PC-9 (cell line): ENCODE results near the gene NME7. TPM values are rescaled to one million over a fixed set of nuclear protein-coding genes. Genes with fewer than 3 reads are reported as not detected.
A peak's percentile ranks its signal among the peaks of the same experiment; 100 is the strongest.

Experiments used
- BruUV-seq: library from RNA; stranded (reverse); fragments of 400-500 nt; replicated peaks from 2 replicates; lab custom pipeline; 2021; lab: Mats Ljungman, UMichigan
- CTCF ChIA-PET: fragments of 300-600 bp; sonication (Branson Sonifier 250); formaldehyde crosslinking; loops from one replicate; lab custom pipeline; 2022; ENCODE audit warnings: antibody characterized with exemption; lab: Charles Lee
- POLR2A ChIA-PET: fragments of 300-600 bp; sonication (Branson Sonifier 250); formaldehyde crosslinking; loops from one replicate; lab custom pipeline; 2022; ENCODE audit warnings: antibody characterized with exemption; ENCODE audit not compliant: unreplicated experiment; lab: Charles Lee
- DNase-seq, 2 experiments: peaks; one replicate each; pipeline versions ENCODE4 v3.0.0 to v3.0.0-alpha.2; 2015 to 2022; ENCODE audit warnings: mixed read lengths in 1 of 2
- H2AFZ ChIP-seq: fragments of 200-600 bp; sonication (generic); 2 replicates; pipeline ENCODE4 v1.8.1; 2017; ENCODE audit warnings: antibody characterized with exemption
- H3F3A ChIP-seq: fragments of 200-600 bp; sonication (generic); 2 replicates; pipeline ENCODE4 v1.8.1; 2017; ENCODE audit warnings: antibody characterized with exemption, mild to moderate bottlenecking, low read depth; ENCODE audit not compliant: insufficient read depth
- H3K27ac ChIP-seq: fragments of 200-600 bp; sonication (generic); 2 replicates; pipeline ENCODE4 v1.6.1; 2016; ENCODE audit warnings: mixed run types
- H3K27me3 ChIP-seq: fragments of 200-600 bp; sonication (generic); 2 replicates; pipeline ENCODE4 v1.6.1; 2016; ENCODE audit warnings: low read depth, mixed run types; ENCODE audit not compliant: insufficient read depth
- H3K36me3 ChIP-seq: fragments of 200-600 bp; sonication (generic); 2 replicates; pipeline ENCODE4 v1.6.1; 2016; ENCODE audit warnings: low read depth, mixed run types
- H3K4me1 ChIP-seq: fragments of 200-600 bp; sonication (generic); replicated peaks from 2 replicates; pipeline ENCODE4 v1.6.1; 2016; ENCODE audit warnings: mixed run types; ENCODE audit not compliant: insufficient read depth
- H3K4me2 ChIP-seq: fragments of 200-600 bp; sonication (generic); 2 replicates; pipeline ENCODE4 v1.6.1; 2017; ENCODE audit warnings: mixed run types
- H3K4me3 ChIP-seq: fragments of 200-600 bp; sonication (generic); 2 replicates; pipeline ENCODE4 v1.6.1; 2016; ENCODE audit warnings: mixed run types
- H3K79me2 ChIP-seq: fragments of 200-600 bp; sonication (generic); 2 replicates; pipeline ENCODE4 v1.6.1; 2017; ENCODE audit warnings: low read depth, mixed run types
- H3K9me2 ChIP-seq: fragments of 200-600 bp; sonication (generic); 2 replicates; pipeline ENCODE4 v1.8.1; 2017; ENCODE audit warnings: mild to moderate bottlenecking; ENCODE audit not compliant: insufficient read depth
- H3K9me3 ChIP-seq: fragments of 200-600 bp; sonication (generic); 2 replicates; pipeline ENCODE4 v1.8.1; 2016; ENCODE audit warnings: low read depth; ENCODE audit not compliant: insufficient read depth
- H4K20me1 ChIP-seq: fragments of 200-600 bp; sonication (generic); 2 replicates; pipeline ENCODE4 v1.8.1; 2017; ENCODE audit not compliant: insufficient read depth
- EZH2 ChIP-seq: fragments of 200-600 bp; sonication (generic); IDR thresholded peaks from 2 replicates; pipeline ENCODE4 v1.8.0; 2017; ENCODE audit warnings: antibody characterized with exemption, low read depth
- intact Hi-C: fragments of 100-400 bp; cut with micrococcal nuclease; formaldehyde crosslinking; loops from one replicate; pipeline ENCODE4 v1.10.0; 2022; ENCODE audit not compliant: unreplicated experiment
- total RNA-seq: library from RNA; stranded (reverse); gene quantifications from 2 replicates; pipeline ENCODE4 v1.2.3, GENCODE V29; 2021
- TF ChIP-seq, protein P1 (sequence below): fragments of 200-600 bp; sonication (generic); conservative IDR thresholded peaks from 2 replicates; pipeline ENCODE4 v1.6.1; 2017; ENCODE audit warnings: mixed run types, antibody characterized with exemption, mild to moderate bottlenecking, moderate library complexity

The NME7 gene
- total RNA-seq, 1 experiment from 2014 or later, result 21.4 TPM

GRCh38 chr1:169360415-169360814 lies 7.2 kb downstream of the NME7 start:
- Histone ChIP-seq H3K27me3 (no peaks in the 10 kb centered on the region), H3K36me3 (no peaks in the 10 kb centered on the region), H2AFZ (no peak overlapping the region), H4K20me1 (no peaks in the 10 kb centered on the region; the same call in 1 of the 2 replicates), H3K9me3 (peaks cover 7% of the 10 kb centered on the region), H3K27ac (no peak overlapping the region), H3K4me3 (no peak overlapping the region), H3K4me1 (peaks cover 24% of the 10 kb centered on the region; the same call in 1 of the 2 replicates), H3K4me2 (no peak overlapping the region), H3K9me2 (peaks cover 6% of the 10 kb centered on the region; the same call in 1 of the 2 replicates), H3K79me2 (no peaks in the 10 kb centered on the region), H3F3A (peaks cover 11% of the 10 kb centered on the region; the same call in 1 of the 2 replicates)
- CTCF ChIA-PET, result no interaction called here
- POLR2A ChIA-PET, result no interaction called here
- BruUV-seq, result no TSS peak
- DNase-seq, result no peak
- intact Hi-C loops, result no loop called here
- TF ChIP-seq EZH2, result no peak
- TF ChIP-seq, protein P1, sequence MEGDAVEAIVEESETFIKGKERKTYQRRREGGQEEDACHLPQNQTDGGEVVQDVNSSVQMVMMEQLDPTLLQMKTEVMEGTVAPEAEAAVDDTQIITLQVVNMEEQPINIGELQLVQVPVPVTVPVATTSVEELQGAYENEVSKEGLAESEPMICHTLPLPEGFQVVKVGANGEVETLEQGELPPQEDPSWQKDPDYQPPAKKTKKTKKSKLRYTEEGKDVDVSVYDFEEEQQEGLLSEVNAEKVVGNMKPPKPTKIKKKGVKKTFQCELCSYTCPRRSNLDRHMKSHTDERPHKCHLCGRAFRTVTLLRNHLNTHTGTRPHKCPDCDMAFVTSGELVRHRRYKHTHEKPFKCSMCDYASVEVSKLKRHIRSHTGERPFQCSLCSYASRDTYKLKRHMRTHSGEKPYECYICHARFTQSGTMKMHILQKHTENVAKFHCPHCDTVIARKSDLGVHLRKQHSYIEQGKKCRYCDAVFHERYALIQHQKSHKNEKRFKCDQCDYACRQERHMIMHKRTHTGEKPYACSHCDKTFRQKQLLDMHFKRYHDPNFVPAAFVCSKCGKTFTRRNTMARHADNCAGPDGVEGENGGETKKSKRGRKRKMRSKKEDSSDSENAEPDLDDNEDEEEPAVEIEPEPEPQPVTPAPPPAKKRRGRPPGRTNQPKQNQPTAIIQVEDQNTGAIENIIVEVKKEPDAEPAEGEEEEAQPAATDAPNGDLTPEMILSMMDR, result no peak

DNA sequence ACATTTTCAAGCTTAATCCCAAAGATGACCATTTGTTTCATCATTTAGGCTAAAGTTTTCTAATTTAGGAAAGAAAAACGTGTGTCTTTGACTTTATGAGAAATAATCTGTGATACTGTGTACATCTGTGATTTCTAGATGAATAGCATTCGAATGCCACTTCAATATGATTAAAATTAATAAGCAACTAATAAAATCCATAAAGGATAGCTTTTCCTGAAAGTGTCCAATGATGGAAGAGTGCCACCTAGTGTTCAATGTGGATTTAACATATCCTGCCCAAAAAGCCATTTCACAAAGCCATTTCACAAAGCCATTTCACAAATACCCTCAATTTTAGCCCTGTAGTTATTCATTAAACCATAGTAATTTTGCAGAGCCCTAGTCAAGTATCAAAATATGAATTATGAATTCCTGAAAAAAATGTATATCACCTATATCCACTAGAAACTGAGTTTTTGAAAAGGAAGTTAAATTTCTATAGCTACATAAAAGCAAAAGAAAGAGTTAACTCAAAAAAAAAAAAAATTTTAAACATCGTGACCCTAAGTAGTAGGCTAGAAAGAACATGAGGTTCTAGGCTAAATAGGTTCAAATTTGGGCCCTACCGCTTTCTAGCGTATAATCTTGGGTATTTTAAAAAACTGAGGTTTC lies 19.1 kb downstream of the NME7 start:
- no peaks in the 10 kb centered on the region for H3K79me2 ChIP-seq
- no peaks in the 10 kb centered on the region for H3K9me2 ChIP-seq
- H3K27me3 ChIP-seq, result no peaks in the 10 kb centered on the region
- no peaks in the 10 kb centered on the region for H3F3A ChIP-seq
- ChIA-PET CTCF (interaction anchor here (0.6 to 2.4 kb wide), 8 partner anchors 19 to 1006 kb away, joined by 3 to 28 read pairs (median 6); partner anchors contain the start of genes BLZF1 and NME7), POLR2A (interaction anchor here (0.6 kb wide), 1 partner anchor 288 kb away, joined by 3 read pairs; no protein-coding TSS in a partner anchor)
- H3K9me3 ChIP-seq, result no peaks in the 10 kb centered on the region
- H3K36me3 ChIP-seq, result no peaks in the 10 kb centered on the region
- H3K4me3 ChIP-seq, result no peak overlapping the region
- BruUV-seq, result no TSS peak
- DNase-seq, result no peak
- no peak overlapping the region for H3K27ac ChIP-seq
- intact Hi-C loops, result loop anchor here (1.0 to 10.0 kb wide), 5 partner anchors 216 to 1006 kb away; no protein-coding TSS in a partner anchor
- no peak overlapping the region for H3K4me2 ChIP-seq
- H4K20me1 ChIP-seq, result no peaks in the 10 kb centered on the region
- TF ChIP-seq EZH2, result no peak
- TF ChIP-seq, protein P1, result peak; percentile 91
- no peaks in the 10 kb centered on the region for H3K4me1 ChIP-seq
- no peak overlapping the region for H2AFZ ChIP-seq

GRCh38 chr1:169347688-169348382 lies 19.8 kb downstream of the NME7 start:
- H4K20me1 ChIP-seq, result no peaks in the 10 kb centered on the region
- intact Hi-C loops, result loop anchor here (1.0 to 10.0 kb wide), 5 partner anchors 216 to 1005 kb away; no protein-coding TSS in a partner anchor
- H3K36me3 ChIP-seq, result no peaks in the 10 kb centered on the region
- no peak overlapping the region for H3K27ac ChIP-seq
- H2AFZ ChIP-seq, result no peak overlapping the region
- ChIA-PET CTCF (interaction anchor here (0.6 to 2.4 kb wide), 5 partner anchors 40 to 1005 kb away, joined by 4 to 28 read pairs (median 7); no protein-coding TSS in a partner anchor), POLR2A (no interaction called here)
- no peak overlapping the region for H3K4me3 ChIP-seq
- DNase-seq, result no peak
- H3F3A ChIP-seq, result no peaks in the 10 kb centered on the region
- no peaks in the 10 kb centered on the region for H3K79me2 ChIP-seq
- no peak overlapping the region for H3K4me2 ChIP-seq
- H3K27me3 ChIP-seq, result no peaks in the 10 kb centered on the region
- H3K9me3 ChIP-seq, result no peaks in the 10 kb centered on the region
- no peaks in the 10 kb centered on the region for H3K4me1 ChIP-seq
- no peaks in the 10 kb centered on the region for H3K9me2 ChIP-seq
- no TSS peak for BruUV-seq
- no peak for TF ChIP-seq EZH2
- TF ChIP-seq, protein P1, result no peak
